GM23338 (cell line): Measurements from ENCODE around the gene EVI5. TPM values are rescaled to one million over a fixed set of nuclear protein-coding genes. Genes with fewer than 3 reads are reported as not detected.

Source experiments
- ATAC-seq: fragments of 200-7000 bp; cut with Tn5 transposase; 3 replicates; pipeline ENCODE4 v1.9.1; 2020
- DNase-seq: peaks from one replicate; pipeline ENCODE4 v3.0.0-alpha.2; 2015; ENCODE audit warnings: low spot score
- H2AFZ ChIP-seq: fragments of 200-600 bp; sonication (generic); 2 replicates; pipeline ENCODE4 v1.8.0; 2016; ENCODE audit warnings: antibody characterized with exemption, mild to moderate bottlenecking, moderate library complexity
- H3F3A ChIP-seq: fragments of 200-600 bp; sonication (generic); replicated peaks from 2 replicates; pipeline ENCODE4 v1.8.0; 2017; ENCODE audit warnings: antibody characterized with exemption, mixed run types, low read depth
- H3K27ac ChIP-seq: fragments of 200-600 bp; sonication (generic); 2 replicates; pipeline ENCODE4 v1.6.1; 2016; ENCODE audit warnings: low read depth
- H3K27me3 ChIP-seq: fragments of 200-600 bp; sonication (generic); 2 replicates; pipeline ENCODE4 v1.8.0; 2016; ENCODE audit warnings: mild to moderate bottlenecking, mixed run types, moderate library complexity; ENCODE audit not compliant: insufficient read depth
- H3K36me3 ChIP-seq: fragments of 200-600 bp; sonication (generic); 2 replicates; pipeline ENCODE4 v1.8.0; 2016; ENCODE audit warnings: mild to moderate bottlenecking; ENCODE audit not compliant: insufficient read depth
- H3K4me1 ChIP-seq: fragments of 200-600 bp; sonication (generic); 2 replicates; pipeline ENCODE4 v1.8.0; 2016; ENCODE audit warnings: mild to moderate bottlenecking, moderate library complexity; ENCODE audit not compliant: insufficient read depth
- H3K4me2 ChIP-seq: fragments of 200-600 bp; sonication (generic); 2 replicates; pipeline ENCODE4 v1.7.1; 2017; ENCODE audit warnings: mixed run types
- H3K4me3 ChIP-seq: fragments of 200-600 bp; sonication (generic); 2 replicates; pipeline ENCODE4 v1.6.1; 2016; ENCODE audit warnings: mixed run types
- H3K79me2 ChIP-seq: fragments of 200-600 bp; sonication (generic); replicated peaks from 2 replicates; pipeline ENCODE4 v1.8.0; 2017; ENCODE audit warnings: mild to moderate bottlenecking; ENCODE audit not compliant: insufficient read depth
- H3K9me2 ChIP-seq: fragments of 200-600 bp; sonication (generic); 2 replicates; pipeline ENCODE4 v1.8.0; 2017; ENCODE audit not compliant: insufficient read depth
- H4K20me1 ChIP-seq: fragments of 200-600 bp; sonication (generic); replicated peaks from 2 replicates; pipeline ENCODE4 v1.8.0; 2017; ENCODE audit warnings: mild to moderate bottlenecking; ENCODE audit not compliant: insufficient read depth
- H3K27ac Mint-ChIP-seq: 2 replicates; pipeline ENCODE4 v1.8.0; 2020; ENCODE audit warnings: inconsistent platforms, mild to moderate bottlenecking, moderate library complexity, mixed read lengths
- H3K27me3 Mint-ChIP-seq: 3 replicates; pipeline ENCODE4 v1.8.0; 2022; ENCODE audit warnings: low read depth, mild to moderate bottlenecking, moderate library complexity, mixed read lengths, inconsistent platforms; ENCODE audit not compliant: insufficient read depth, poor library complexity
- H3K36me3 Mint-ChIP-seq: 3 replicates; pipeline ENCODE4 v1.8.0; 2021; ENCODE audit warnings: low read depth, mild to moderate bottlenecking, inconsistent platforms, moderate library complexity, mixed read lengths
- H3K4me1 Mint-ChIP-seq: 3 replicates; pipeline ENCODE4 v1.8.0; 2020; ENCODE audit warnings: mild to moderate bottlenecking, inconsistent platforms, mixed read lengths
- H3K4me3 Mint-ChIP-seq: 3 replicates; pipeline ENCODE4 v1.8.0; 2021; ENCODE audit warnings: moderate library complexity, mild to moderate bottlenecking, inconsistent platforms, mixed read lengths
- H3K9me3 Mint-ChIP-seq: 3 replicates; pipeline ENCODE4 v1.8.0; 2020; ENCODE audit warnings: moderate library complexity, mild to moderate bottlenecking, inconsistent platforms, mixed read lengths
- CREB1 ChIP-seq: fragments of 250-450 bp; sonication (Bioruptor Pico); IDR thresholded peaks from 2 replicates; pipeline ENCODE4 v1.5.0; 2020; ENCODE audit warnings: low read depth, mild to moderate bottlenecking, moderate library complexity
- EZH2 ChIP-seq: fragments of 200-600 bp; sonication (generic); IDR thresholded peaks from one replicate; pipeline ENCODE4 v1.8.0; 2017; ENCODE audit warnings: antibody characterized with exemption, mild to moderate bottlenecking, low read depth; ENCODE audit not compliant: unreplicated experiment
- EZH2phosphoT487 ChIP-seq: fragments of 200-600 bp; sonication (generic); IDR thresholded peaks from one replicate; pipeline ENCODE4 v1.8.1; 2018; ENCODE audit warnings: antibody characterized with exemption; ENCODE audit not compliant: unreplicated experiment
- POLR2AphosphoS5 ChIP-seq: IDR thresholded peaks from 2 replicates; pipeline ENCODE4 v1.6.1; 2016; ENCODE audit warnings: antibody characterized with exemption, low read depth
- STAT1 ChIP-seq: IDR thresholded peaks from one replicate; pipeline ENCODE4 v1.6.1; 2016; ENCODE audit warnings: antibody characterized with exemption; ENCODE audit not compliant: unreplicated experiment
- ZNF114 ChIP-seq: fragments of 250-450 bp; sonication (Bioruptor Pico); IDR thresholded peaks from 2 replicates; pipeline ENCODE4 v1.5.0; 2020; ENCODE audit warnings: mild to moderate bottlenecking, moderate library complexity
- ZNF331 ChIP-seq: fragments of 250-450 bp; sonication (Bioruptor Pico); IDR thresholded peaks from 2 replicates; pipeline ENCODE4 v1.5.0; 2020; ENCODE audit warnings: low read depth, mild to moderate bottlenecking, moderate library complexity
- polyA plus RNA-seq: library from polyadenylated mRNA; unstranded; fragments of >200 nt; fragmentation: Nextera tagmentation; extraction: Ambion mirVana; gene quantifications from 2 replicates; pipeline ENCODE4 v1.2.1, GENCODE V29; 2016
- total RNA-seq: library from RNA; depleted of rRNA; stranded (reverse); fragments of >200 nt; shearing (Covaris generic); gene quantifications from 2 replicates; pipeline ENCODE4 v1.2.3, GENCODE V29; 2014
- TF ChIP-seq, protein P1 (sequence below): IDR thresholded peaks from 2 replicates; pipeline ENCODE4 v1.6.1; 2016; ENCODE audit warnings: antibody characterized with exemption
- TF ChIP-seq, protein P2 (sequence below), 2 experiments: fragments of 200-600 bp in 1 of 2; sonication (generic) in 1 of 2; conservative IDR thresholded peaks; 2 replicates each; pipeline versions ENCODE4 v1.5.1 to v1.6.1; 2016 to 2017; ENCODE audit warnings: antibody characterized with exemption in 2 of 2, low read depth in 2 of 2, mild to moderate bottlenecking in 2 of 2, moderate library complexity in 1 of 2
- TF ChIP-seq, protein P3 (sequence below): IDR thresholded peaks from one replicate; pipeline ENCODE4 v1.6.1; 2018; ENCODE audit warnings: antibody characterized with exemption; ENCODE audit not compliant: unreplicated experiment
- TF ChIP-seq, protein P4 (sequence below): fragments of 250-450 bp; sonication (Bioruptor Pico); IDR thresholded peaks from 2 replicates; pipeline ENCODE4 v1.5.0; 2020; ENCODE audit warnings: mild to moderate bottlenecking, moderate library complexity

The EVI5 gene
- total and polyA plus RNA-seq, 2 experiments from 2014 or later, result 15.6 to 24.8 TPM

DNA sequence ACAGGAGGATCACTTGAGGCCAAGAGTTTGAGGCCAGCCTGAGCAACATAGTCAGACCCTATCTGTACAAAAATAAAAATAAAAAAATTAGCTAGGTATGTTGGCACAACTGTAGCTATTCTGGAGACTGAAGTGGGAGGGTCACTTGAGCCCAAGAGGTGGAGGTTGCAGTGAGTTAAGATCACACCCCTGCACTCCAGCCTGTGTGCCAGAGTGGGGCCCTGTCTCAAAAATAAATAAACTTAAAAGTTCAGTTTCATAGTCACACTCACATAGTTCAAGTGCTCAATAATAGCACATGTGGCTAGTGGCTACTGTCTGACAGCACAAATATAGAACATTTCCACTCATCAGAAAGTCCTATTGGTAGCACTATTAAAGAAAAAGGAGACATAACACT, 5.2 kb upstream of the EVI5 start (continued):
- TF ChIP-seq ZNF331 (CRISPR knock-in tag), result no peak
- TF ChIP-seq EZH2, result no peak
- TF ChIP-seq EZH2phosphoT487, result no peak

DNA sequence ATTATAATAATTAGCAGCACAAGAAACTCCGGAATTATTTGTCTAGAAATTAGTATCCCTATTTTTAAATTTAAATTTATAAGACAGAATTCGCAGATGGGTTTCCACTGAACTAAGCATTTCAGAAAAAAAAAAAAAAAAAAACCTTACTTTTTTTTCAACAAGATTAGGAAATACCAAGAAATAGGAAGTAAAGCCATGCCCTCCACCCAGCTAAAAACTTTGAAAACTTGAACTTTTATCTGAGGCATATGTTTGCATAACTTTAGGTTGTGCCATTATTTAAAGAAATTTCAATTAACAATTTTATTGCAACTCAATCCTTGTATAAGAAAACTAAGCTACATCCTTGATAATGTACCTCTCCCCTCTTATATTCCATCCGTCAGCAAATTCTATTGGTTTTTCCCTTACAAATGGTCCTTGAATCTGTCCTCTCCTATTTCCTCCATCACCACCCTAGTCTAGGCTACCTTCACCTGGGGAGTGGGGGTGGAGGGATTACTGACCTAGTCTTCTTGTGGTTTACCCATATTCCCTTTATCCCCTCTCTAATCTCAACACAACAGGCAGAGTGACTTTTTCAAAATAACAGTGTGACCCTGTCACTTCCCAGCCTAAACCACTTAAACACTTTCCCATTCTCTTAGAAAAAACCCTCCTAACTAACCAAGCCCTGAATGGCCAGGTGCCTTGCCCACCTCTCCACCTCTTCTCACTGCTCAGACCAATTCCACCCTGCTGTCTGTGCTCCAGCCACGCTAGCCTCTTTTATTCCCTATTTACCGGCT, 1.4 kb upstream of the EVI5 start:
- H3K4me1 ChIP-seq, result peaks cover 5% of the 10 kb centered on the region
- Mint-ChIP-seq H3K4me1 (peaks cover 17% of the 10 kb centered on the region), H3K27ac (no peak overlapping the region), H3K36me3 (no peaks in the 10 kb centered on the region), H3K9me3 (peaks cover 4% of the 10 kb centered on the region; the same call in 2 of the 3 replicates), H3K27me3 (peaks cover 22% of the 10 kb centered on the region), H3K4me3 (no peak overlapping the region)
- H3K36me3 ChIP-seq, result no peaks in the 10 kb centered on the region
- no peaks in the 10 kb centered on the region for H3F3A ChIP-seq
- DNase-seq (no peak), ATAC-seq (no peak)
- 0 out of 2 replicates have a peak overlapping the region, but pooled peaks have one; percentile 6 for H2AFZ ChIP-seq
- H3K27ac ChIP-seq, result no peak overlapping the region
- no peak overlapping the region for H3K4me2 ChIP-seq
- peaks cover 25% of the 10 kb centered on the region for H3K79me2 ChIP-seq
- no peaks in the 10 kb centered on the region; the same call in 1 of the 2 replicates for H4K20me1 ChIP-seq
- H3K27me3 ChIP-seq, result peaks cover 23% of the 10 kb centered on the region
- H3K4me3 ChIP-seq, result no peak overlapping the region
- H3K9me2 ChIP-seq, result no peaks in the 10 kb centered on the region
- no peak for TF ChIP-seq CREB1 (CRISPR knock-in tag)
- no peak for TF ChIP-seq STAT1
- TF ChIP-seq EZH2, result no peak
- TF ChIP-seq, protein P1, sequence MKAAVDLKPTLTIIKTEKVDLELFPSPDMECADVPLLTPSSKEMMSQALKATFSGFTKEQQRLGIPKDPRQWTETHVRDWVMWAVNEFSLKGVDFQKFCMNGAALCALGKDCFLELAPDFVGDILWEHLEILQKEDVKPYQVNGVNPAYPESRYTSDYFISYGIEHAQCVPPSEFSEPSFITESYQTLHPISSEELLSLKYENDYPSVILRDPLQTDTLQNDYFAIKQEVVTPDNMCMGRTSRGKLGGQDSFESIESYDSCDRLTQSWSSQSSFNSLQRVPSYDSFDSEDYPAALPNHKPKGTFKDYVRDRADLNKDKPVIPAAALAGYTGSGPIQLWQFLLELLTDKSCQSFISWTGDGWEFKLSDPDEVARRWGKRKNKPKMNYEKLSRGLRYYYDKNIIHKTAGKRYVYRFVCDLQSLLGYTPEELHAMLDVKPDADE, result no peak
- TF ChIP-seq, protein P2, sequence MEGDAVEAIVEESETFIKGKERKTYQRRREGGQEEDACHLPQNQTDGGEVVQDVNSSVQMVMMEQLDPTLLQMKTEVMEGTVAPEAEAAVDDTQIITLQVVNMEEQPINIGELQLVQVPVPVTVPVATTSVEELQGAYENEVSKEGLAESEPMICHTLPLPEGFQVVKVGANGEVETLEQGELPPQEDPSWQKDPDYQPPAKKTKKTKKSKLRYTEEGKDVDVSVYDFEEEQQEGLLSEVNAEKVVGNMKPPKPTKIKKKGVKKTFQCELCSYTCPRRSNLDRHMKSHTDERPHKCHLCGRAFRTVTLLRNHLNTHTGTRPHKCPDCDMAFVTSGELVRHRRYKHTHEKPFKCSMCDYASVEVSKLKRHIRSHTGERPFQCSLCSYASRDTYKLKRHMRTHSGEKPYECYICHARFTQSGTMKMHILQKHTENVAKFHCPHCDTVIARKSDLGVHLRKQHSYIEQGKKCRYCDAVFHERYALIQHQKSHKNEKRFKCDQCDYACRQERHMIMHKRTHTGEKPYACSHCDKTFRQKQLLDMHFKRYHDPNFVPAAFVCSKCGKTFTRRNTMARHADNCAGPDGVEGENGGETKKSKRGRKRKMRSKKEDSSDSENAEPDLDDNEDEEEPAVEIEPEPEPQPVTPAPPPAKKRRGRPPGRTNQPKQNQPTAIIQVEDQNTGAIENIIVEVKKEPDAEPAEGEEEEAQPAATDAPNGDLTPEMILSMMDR (conservative IDR thresholded peaks at IDR 0.05; ENCODE audit: low read depth in 2 of 2), result no peak
- no peak for TF ChIP-seq EZH2phosphoT487
- no peak for TF ChIP-seq POLR2AphosphoS5
- TF ChIP-seq, protein P3, sequence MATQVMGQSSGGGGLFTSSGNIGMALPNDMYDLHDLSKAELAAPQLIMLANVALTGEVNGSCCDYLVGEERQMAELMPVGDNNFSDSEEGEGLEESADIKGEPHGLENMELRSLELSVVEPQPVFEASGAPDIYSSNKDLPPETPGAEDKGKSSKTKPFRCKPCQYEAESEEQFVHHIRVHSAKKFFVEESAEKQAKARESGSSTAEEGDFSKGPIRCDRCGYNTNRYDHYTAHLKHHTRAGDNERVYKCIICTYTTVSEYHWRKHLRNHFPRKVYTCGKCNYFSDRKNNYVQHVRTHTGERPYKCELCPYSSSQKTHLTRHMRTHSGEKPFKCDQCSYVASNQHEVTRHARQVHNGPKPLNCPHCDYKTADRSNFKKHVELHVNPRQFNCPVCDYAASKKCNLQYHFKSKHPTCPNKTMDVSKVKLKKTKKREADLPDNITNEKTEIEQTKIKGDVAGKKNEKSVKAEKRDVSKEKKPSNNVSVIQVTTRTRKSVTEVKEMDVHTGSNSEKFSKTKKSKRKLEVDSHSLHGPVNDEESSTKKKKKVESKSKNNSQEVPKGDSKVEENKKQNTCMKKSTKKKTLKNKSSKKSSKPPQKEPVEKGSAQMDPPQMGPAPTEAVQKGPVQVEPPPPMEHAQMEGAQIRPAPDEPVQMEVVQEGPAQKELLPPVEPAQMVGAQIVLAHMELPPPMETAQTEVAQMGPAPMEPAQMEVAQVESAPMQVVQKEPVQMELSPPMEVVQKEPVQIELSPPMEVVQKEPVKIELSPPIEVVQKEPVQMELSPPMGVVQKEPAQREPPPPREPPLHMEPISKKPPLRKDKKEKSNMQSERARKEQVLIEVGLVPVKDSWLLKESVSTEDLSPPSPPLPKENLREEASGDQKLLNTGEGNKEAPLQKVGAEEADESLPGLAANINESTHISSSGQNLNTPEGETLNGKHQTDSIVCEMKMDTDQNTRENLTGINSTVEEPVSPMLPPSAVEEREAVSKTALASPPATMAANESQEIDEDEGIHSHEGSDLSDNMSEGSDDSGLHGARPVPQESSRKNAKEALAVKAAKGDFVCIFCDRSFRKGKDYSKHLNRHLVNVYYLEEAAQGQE, result no peak
- TF ChIP-seq, protein P4, sequence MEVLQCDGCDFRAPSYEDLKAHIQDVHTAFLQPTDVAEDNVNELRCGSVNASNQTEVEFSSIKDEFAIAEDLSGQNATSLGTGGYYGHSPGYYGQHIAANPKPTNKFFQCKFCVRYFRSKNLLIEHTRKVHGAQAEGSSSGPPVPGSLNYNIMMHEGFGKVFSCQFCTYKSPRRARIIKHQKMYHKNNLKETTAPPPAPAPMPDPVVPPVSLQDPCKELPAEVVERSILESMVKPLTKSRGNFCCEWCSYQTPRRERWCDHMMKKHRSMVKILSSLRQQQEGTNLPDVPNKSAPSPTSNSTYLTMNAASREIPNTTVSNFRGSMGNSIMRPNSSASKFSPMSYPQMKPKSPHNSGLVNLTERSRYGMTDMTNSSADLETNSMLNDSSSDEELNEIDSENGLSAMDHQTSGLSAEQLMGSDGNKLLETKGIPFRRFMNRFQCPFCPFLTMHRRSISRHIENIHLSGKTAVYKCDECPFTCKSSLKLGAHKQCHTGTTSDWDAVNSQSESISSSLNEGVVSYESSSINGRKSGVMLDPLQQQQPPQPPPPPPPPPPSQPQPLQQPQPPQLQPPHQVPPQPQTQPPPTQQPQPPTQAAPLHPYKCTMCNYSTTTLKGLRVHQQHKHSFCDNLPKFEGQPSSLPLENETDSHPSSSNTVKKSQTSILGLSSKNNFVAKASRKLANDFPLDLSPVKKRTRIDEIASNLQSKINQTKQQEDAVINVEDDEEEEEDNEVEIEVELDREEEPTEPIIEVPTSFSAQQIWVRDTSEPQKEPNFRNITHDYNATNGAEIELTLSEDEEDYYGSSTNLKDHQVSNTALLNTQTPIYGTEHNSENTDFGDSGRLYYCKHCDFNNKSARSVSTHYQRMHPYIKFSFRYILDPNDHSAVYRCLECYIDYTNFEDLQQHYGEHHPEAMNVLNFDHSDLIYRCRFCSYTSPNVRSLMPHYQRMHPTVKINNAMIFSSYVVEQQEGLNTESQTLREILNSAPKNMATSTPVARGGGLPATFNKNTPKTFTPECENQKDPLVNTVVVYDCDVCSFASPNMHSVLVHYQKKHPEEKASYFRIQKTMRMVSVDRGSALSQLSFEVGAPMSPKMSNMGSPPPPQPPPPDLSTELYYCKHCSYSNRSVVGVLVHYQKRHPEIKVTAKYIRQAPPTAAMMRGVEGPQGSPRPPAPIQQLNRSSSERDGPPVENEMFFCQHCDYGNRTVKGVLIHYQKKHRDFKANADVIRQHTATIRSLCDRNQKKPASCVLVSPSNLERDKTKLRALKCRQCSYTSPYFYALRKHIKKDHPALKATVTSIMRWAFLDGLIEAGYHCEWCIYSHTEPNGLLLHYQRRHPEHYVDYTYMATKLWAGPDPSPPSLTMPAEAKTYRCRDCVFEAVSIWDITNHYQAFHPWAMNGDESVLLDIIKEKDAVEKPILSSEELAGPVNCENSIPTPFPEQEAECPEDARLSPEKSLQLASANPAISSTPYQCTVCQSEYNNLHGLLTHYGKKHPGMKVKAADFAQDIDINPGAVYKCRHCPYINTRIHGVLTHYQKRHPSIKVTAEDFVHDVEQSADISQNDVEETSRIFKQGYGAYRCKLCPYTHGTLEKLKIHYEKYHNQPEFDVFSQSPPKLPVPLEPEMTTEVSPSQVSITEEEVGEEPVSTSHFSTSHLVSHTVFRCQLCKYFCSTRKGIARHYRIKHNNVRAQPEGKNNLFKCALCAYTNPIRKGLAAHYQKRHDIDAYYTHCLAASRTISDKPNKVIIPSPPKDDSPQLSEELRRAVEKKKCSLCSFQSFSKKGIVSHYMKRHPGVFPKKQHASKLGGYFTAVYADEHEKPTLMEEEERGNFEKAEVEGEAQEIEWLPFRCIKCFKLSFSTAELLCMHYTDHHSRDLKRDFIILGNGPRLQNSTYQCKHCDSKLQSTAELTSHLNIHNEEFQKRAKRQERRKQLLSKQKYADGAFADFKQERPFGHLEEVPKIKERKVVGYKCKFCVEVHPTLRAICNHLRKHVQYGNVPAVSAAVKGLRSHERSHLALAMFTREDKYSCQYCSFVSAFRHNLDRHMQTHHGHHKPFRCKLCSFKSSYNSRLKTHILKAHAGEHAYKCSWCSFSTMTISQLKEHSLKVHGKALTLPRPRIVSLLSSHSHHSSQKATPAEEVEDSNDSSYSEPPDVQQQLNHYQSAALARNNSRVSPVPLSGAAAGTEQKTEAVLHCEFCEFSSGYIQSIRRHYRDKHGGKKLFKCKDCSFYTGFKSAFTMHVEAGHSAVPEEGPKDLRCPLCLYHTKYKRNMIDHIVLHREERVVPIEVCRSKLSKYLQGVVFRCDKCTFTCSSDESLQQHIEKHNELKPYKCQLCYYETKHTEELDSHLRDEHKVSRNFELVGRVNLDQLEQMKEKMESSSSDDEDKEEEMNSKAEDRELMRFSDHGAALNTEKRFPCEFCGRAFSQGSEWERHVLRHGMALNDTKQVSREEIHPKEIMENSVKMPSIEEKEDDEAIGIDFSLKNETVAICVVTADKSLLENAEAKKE (CRISPR knock-in tag), result no peak
- no peak for TF ChIP-seq ZNF114 (CRISPR knock-in tag)
- TF ChIP-seq ZNF331 (CRISPR knock-in tag), result no peak
